Measurements from ENCODE around the gene FAM151B.

The FAM151B gene

GRCh38 chr5:80591352-80591751 lies 103.5 kb downstream of the FAM151B start:
- no peak for DNase-seq

DNA sequence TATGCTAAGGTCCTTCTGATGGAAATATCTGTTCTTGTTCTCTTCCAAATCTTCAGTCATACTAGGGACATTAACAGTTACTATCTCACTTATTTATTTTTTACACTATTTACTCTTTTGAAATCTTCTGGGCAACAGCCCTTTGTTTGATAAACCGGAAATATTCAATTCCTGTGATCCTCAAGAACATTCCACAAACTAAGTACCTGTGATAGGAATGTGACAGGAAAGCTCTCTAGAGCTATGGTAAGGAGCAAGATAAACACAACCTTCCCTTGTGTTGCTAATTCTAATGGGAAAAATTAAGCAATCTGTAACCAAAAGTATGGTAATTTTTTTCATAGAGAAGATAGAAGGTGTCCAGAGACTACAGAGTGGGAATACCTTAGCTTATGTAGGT lies 104.2 kb downstream of the FAM151B start:
- DNase-seq: no peak

Measured in GOT3 (cell line).